GM19328 (cell line): ENCODE data around the gene IGHMBP2.
"Not testable (repeated sequence)": the region's sequence is repeated elsewhere in the genome, so short reads cannot be mapped to it uniquely, and the experiment has no call there.

Experiments
- ATAC-seq: cut with Tn5 transposase; IDR thresholded peaks from one replicate; pipeline ENCODE4 v1.9.1; 2021; ENCODE audit warnings: mild to moderate bottlenecking, moderate library complexity; ENCODE audit not compliant: unreplicated experiment

Gene IGHMBP2

GRCh38 chr11:68960294-68961071, 56.8 kb downstream of the IGHMBP2 start:
- no peak for ATAC-seq

GRCh38 chr11:68961245-68961644, 57.6 kb downstream of the IGHMBP2 start:
- no peak for ATAC-seq

GRCh38 chr11:68962527-68963250, 59.0 kb downstream of the IGHMBP2 start:
- ATAC-seq: no peak

GRCh38 chr11:68963779-68964178, 60.1 kb downstream of the IGHMBP2 start:
- no peak for ATAC-seq

GRCh38 chr11:68965901-68966853, 62.5 kb downstream of the IGHMBP2 start:
- no peak for ATAC-seq

- no peak for ATAC-seq
These were observed 63.4 kb downstream of the IGHMBP2 start for GRCh38 chr11:68966894-68967780.

GRCh38 chr11:68968306-68969250, 64.9 kb downstream of the IGHMBP2 start:
- no peak for ATAC-seq

- ATAC-seq: no peak
These were observed 65.7 kb downstream of the IGHMBP2 start for GRCh38 chr11:68969386-68969785.

GRCh38 chr11:68970921-68971636, 67.4 kb downstream of the IGHMBP2 start:
- no peak for ATAC-seq

GRCh38 chr11:68973219-68973618, 69.5 kb downstream of the IGHMBP2 start:
- ATAC-seq: no peak

- ATAC-seq: not testable (repeated sequence)
These were observed 70.0 kb downstream of the IGHMBP2 start for GRCh38 chr11:68973706-68974105.

GRCh38 chr11:68974421-68975194, 70.9 kb downstream of the IGHMBP2 start:
- ATAC-seq: no peak

GRCh38 chr11:68976095-68976494, 72.4 kb downstream of the IGHMBP2 start:
- ATAC-seq: no peak

GRCh38 chr11:68976563-68976962, 72.9 kb downstream of the IGHMBP2 start:
- ATAC-seq: no peak

- no peak for ATAC-seq
These were observed 74.3 kb downstream of the IGHMBP2 start for GRCh38 chr11:68977781-68978625.

GRCh38 chr11:68978626-68978930, 74.9 kb downstream of the IGHMBP2 start:
- ATAC-seq: no peak
